Skin of body (tissue), 2 donors: ENCODE data around the gene APBB3. TPM values are rescaled to one million over a fixed set of nuclear protein-coding genes. Genes with fewer than 3 reads are reported as not detected.
A peak's percentile ranks its signal among the peaks of the same experiment; 100 is the strongest.

ENCODE experiments used
- DNase-seq: peaks from one replicate; lab custom pipeline; 2025; lab: John Stamatoyannopoulos, UW
- total RNA-seq: library from RNA; depleted of rRNA; stranded (reverse); fragments of >200 nt; gene quantifications from one replicate; pipeline ENCODE4 v1.2.3, GENCODE V29; 2014

APBB3 gene
- total RNA-seq, 1 donor from 2014 or later, result 14.8 TPM

GRCh38 chr5:140575309-140575708 lies 10.9 kb upstream of the APBB3 start:
- DNase-seq, result no peak

GRCh38 chr5:140574165-140574564 lies 9.8 kb upstream of the APBB3 start:
- no peak for DNase-seq

GRCh38 chr5:140573683-140574082 lies 9.3 kb upstream of the APBB3 start:
- no peak for DNase-seq

- DNase-seq, result no peak
These were observed 6.7 kb upstream of the APBB3 start for GRCh38 chr5:140571105-140571504.

- no peak for DNase-seq
These were observed 6.1 kb upstream of the APBB3 start for GRCh38 chr5:140570488-140570887.

- DNase-seq, result no peak
These were observed 5.7 kb upstream of the APBB3 start for GRCh38 chr5:140570058-140570457.

- DNase-seq, result no peak
These were observed 4.8 kb upstream of the APBB3 start for GRCh38 chr5:140569197-140569596.

GRCh38 chr5:140568443-140569063 lies 4.2 kb upstream of the APBB3 start:
- DNase-seq, result no peak

- DNase-seq, result no peak
These were observed 3.5 kb upstream of the APBB3 start for GRCh38 chr5:140567871-140568270.

GRCh38 chr5:140567136-140567818 lies 2.9 kb upstream of the APBB3 start:
- DNase-seq, result no peak

- DNase-seq, result no peak
These were observed 2.3 kb upstream of the APBB3 start for GRCh38 chr5:140566665-140567064.

- DNase-seq, result no peak
These were observed 1.3 kb upstream of the APBB3 start for GRCh38 chr5:140565780-140566095.

- DNase-seq, result peak; percentile 9
These were observed 804 bp upstream of the APBB3 start for GRCh38 chr5:140565024-140565779.

GRCh38 chr5:140563596-140563995 lies 802 bp downstream of the APBB3 start:
- no peak for DNase-seq

- DNase-seq, result no peak
These were observed 2.5 kb downstream of the APBB3 start for GRCh38 chr5:140561753-140562523.

GRCh38 chr5:140560227-140560626 lies 4.2 kb downstream of the APBB3 start:
- DNase-seq, result no peak

- no peak for DNase-seq
These were observed 5.9 kb downstream of the APBB3 start for GRCh38 chr5:140558542-140558941.

- no peak for DNase-seq
These were observed 6.4 kb downstream of the APBB3 start for GRCh38 chr5:140557965-140558364.

- DNase-seq, result peak; percentile 74
These were observed 7.1 kb downstream of the APBB3 start, which contains the start of gene SRA1 for GRCh38 chr5:140557136-140557805. Gene SRA1, minus strand, starts transcription at chr5:140557473. Its CDS starts 21 bp downstream, at chr5:140557452.

GRCh38 chr5:140556438-140556837 lies 8.0 kb downstream of the APBB3 start:
- DNase-seq, result no peak

- no peak for DNase-seq
These were observed 8.6 kb downstream of the APBB3 start for GRCh38 chr5:140555747-140556312.
